HG03439 (cell line): Measurements from ENCODE around the gene KCTD11.
A peak's percentile ranks its signal among the peaks of the same experiment; 100 is the strongest.

ENCODE experiments used
- ATAC-seq: cut with Tn5 transposase; IDR thresholded peaks from one replicate; pipeline ENCODE4 v1.9.1; 2021; ENCODE audit warnings: mild to moderate bottlenecking, moderate library complexity; ENCODE audit not compliant: unreplicated experiment

The KCTD11 gene

GRCh38 chr17:7369825-7370224, 17.9 kb downstream of the KCTD11 start:
- no peak for ATAC-seq

- ATAC-seq, result no peak
Observed at GRCh38 chr17:7370853-7371252, 18.9 kb downstream of the KCTD11 start.

- ATAC-seq, result no peak
Observed at GRCh38 chr17:7374353-7374752, 22.4 kb downstream of the KCTD11 start.

GRCh38 chr17:7379134-7379533, 27.2 kb downstream of the KCTD11 start:
- ATAC-seq, result no peak

- no peak for ATAC-seq
Observed at GRCh38 chr17:7380321-7380720, 28.4 kb downstream of the KCTD11 start.

- ATAC-seq, result no peak
Observed at GRCh38 chr17:7380855-7381683, 29.1 kb downstream of the KCTD11 start, which contains the start of gene TNK1. Gene TNK1 (plus strand): TSS chr17:7381089. CDS start chr17:7382927, 1,838 bp downstream.

GRCh38 chr17:7382901-7383300, 30.9 kb downstream of the KCTD11 start:
- no peak for ATAC-seq

GRCh38 chr17:7383371-7383741, 31.4 kb downstream of the KCTD11 start:
- ATAC-seq, result no peak

GRCh38 chr17:7383742-7384488, 32.0 kb downstream of the KCTD11 start:
- no peak for ATAC-seq

GRCh38 chr17:7384489-7385081, 32.6 kb downstream of the KCTD11 start:
- ATAC-seq, result no peak

- ATAC-seq, result no peak
Observed at GRCh38 chr17:7388856-7389255, 36.9 kb downstream of the KCTD11 start.

GRCh38 chr17:7389924-7390910, 38.3 kb downstream of the KCTD11 start:
- ATAC-seq, result no peak

- ATAC-seq, result no peak
Observed at GRCh38 chr17:7391307-7391706, 39.3 kb downstream of the KCTD11 start.

- no peak for ATAC-seq
Observed at GRCh38 chr17:7392696-7393612, 41.0 kb downstream of the KCTD11 start.

- peak; percentile 46 for ATAC-seq
Observed at GRCh38 chr17:7393613-7394451, 41.9 kb downstream of the KCTD11 start.

GRCh38 chr17:7394452-7395191, 42.7 kb downstream of the KCTD11 start, which contains the start of gene PLSCR3:
Gene PLSCR3 (minus strand): TSS chr17:7394525. CDS start chr17:7394110, 415 bp downstream.
- ATAC-seq, result peak; percentile 77

GRCh38 chr17:7396147-7396546, 44.2 kb downstream of the KCTD11 start:
- ATAC-seq, result no peak

- ATAC-seq, result no peak
Observed at GRCh38 chr17:7398612-7399011, 46.6 kb downstream of the KCTD11 start.
